K562 (cell line): ENCODE measurements around the gene CNOT2. TPM values are rescaled to one million over a fixed set of nuclear protein-coding genes. Genes with fewer than 3 reads are reported as not detected.

Source experiments
- ATAC-seq: fragments of 200-7000 bp; cut with Tn5 transposase; 3 replicates; pipeline ENCODE4 v1.9.1; 2020; ENCODE audit warnings: moderate library complexity
- BruUV-seq: library from RNA; stranded (reverse); fragments of 400-500 nt; replicated peaks from 2 replicates; lab custom pipeline; 2021; lab: Mats Ljungman, UMichigan
- CTCF ChIA-PET: fragments of 300-600 bp; formaldehyde crosslinking; extraction: SDS; loops from one replicate; lab custom pipeline; 2021; ENCODE audit warnings: low intra/inter-chr PET ratio; lab: Yijun Ruan, JAX
- POLR2A ChIA-PET: fragments of 300-600, 350-650 bp; sonication (Branson Sonifier 250); formaldehyde crosslinking; extraction: SDS; loops from one replicate; lab custom pipeline; 2021; ENCODE audit warnings: antibody characterized with exemption, inconsistent platforms; lab: Yijun Ruan, JAX
- DNase-seq, 4 experiments: peaks; one replicate each; pipeline versions ENCODE4 v3.0.0 to v3.0.0-alpha.2; 2011 to 2018; ENCODE audit warnings: low spot score in 3 of 4, mixed read lengths in 3 of 4; ENCODE audit errors: extremely low read depth in 1 of 4
- FAIRE-seq: peaks from 2 replicates; lab custom pipeline; 2011; peaks lifted over from hg19 to GRCh38; lab: Jason Lieb, UNC
- H2AFZ ChIP-seq: 2 replicates; pipeline ENCODE4 v1.6.0; 2011; ENCODE audit warnings: low read depth, low read length, control low read depth, inconsistent platforms
- H3K27ac ChIP-seq: fragments of 200-600 bp; 3 replicates; pipeline ENCODE4 v1.8.0; 2011; ENCODE audit warnings: low read depth, mild to moderate bottlenecking, control low read depth, inconsistent platforms, low read length, moderate library complexity, mixed read lengths; ENCODE audit errors: extremely low read depth
- H3K27me3 ChIP-seq, 2 experiments: fragments of 300-600 bp in 1 of 2; 2 replicates in 1 of 2; 3 replicates in 1 of 2; pipeline versions ENCODE4 v1.6.0 to v1.8.0; 2011; ENCODE audit warnings: inconsistent platforms in 2 of 2, low read length in 2 of 2, mild to moderate bottlenecking in 1 of 2, mixed read lengths in 1 of 2, moderate library complexity in 1 of 2; ENCODE audit not compliant: control insufficient read depth in 2 of 2, insufficient read depth in 2 of 2
- H3K36me3 ChIP-seq: fragments of 300-600 bp; 3 replicates; pipeline ENCODE4 v1.8.0; 2011; ENCODE audit warnings: mild to moderate bottlenecking, low read length, inconsistent platforms; ENCODE audit not compliant: control insufficient read depth, insufficient read depth
- H3K4me1 ChIP-seq, 2 experiments: fragments of 200-600 bp in 1 of 2; replicated peaks in 1 of 2; 2 replicates in 1 of 2; 3 replicates in 1 of 2; pipeline versions ENCODE4 v1.5.1 to v1.8.0; 2011; ENCODE audit warnings: inconsistent platforms in 2 of 2, low read length in 2 of 2, mild to moderate bottlenecking in 1 of 2, mixed read lengths in 1 of 2, moderate library complexity in 1 of 2; ENCODE audit not compliant: control insufficient read depth in 2 of 2, insufficient read depth in 2 of 2
- H3K4me2 ChIP-seq: 2 replicates; pipeline ENCODE4 v1.6.1; 2011; ENCODE audit warnings: low read length, control low read depth, inconsistent platforms, mixed read lengths; ENCODE audit not compliant: insufficient read depth
- H3K4me3 ChIP-seq: fragments of 200-600 bp; sonication (generic), shearing (Covaris generic); 2 replicates; pipeline ENCODE4 v1.5.1; 2016; ENCODE audit warnings: control low read depth, inconsistent platforms
- H3K79me2 ChIP-seq: fragments of 200-600 bp; 3 replicates; pipeline ENCODE4 v1.8.0; 2011; ENCODE audit warnings: low read length, inconsistent platforms; ENCODE audit not compliant: control insufficient read depth, insufficient read depth
- H3K9ac ChIP-seq, 2 experiments: 2 replicates each; pipeline versions ENCODE4 v1.6.0 to v1.6.1; 2011; ENCODE audit warnings: low read depth in 2 of 2, low read length in 2 of 2, control low read depth in 1 of 2, inconsistent platforms in 1 of 2, mild to moderate bottlenecking in 1 of 2, mixed read lengths in 1 of 2; ENCODE audit not compliant: insufficient read depth in 1 of 2
- H3K9me1 ChIP-seq: one replicate; pipeline ENCODE4 v1.6.0; 2011; ENCODE audit warnings: inconsistent platforms, mild to moderate bottlenecking, low read length, moderate library complexity; ENCODE audit not compliant: control insufficient read depth, insufficient read depth
- H3K9me3 ChIP-seq: replicated peaks from 2 replicates; pipeline ENCODE4 v1.5.1; 2011; ENCODE audit warnings: low read depth, low read length, inconsistent platforms; ENCODE audit not compliant: control insufficient read depth, insufficient read depth
- H4K20me1 ChIP-seq: replicated peaks from 2 replicates; pipeline ENCODE4 v1.6.1; 2011; ENCODE audit warnings: low read length, inconsistent platforms, mixed read lengths; ENCODE audit not compliant: control insufficient read depth, insufficient read depth
- CAMTA2 ChIP-seq: fragments of 250-450 bp; sonication (Bioruptor Pico); conservative IDR thresholded peaks from 2 replicates; pipeline ENCODE4 v1.5.1; 2022
- EP300 ChIP-seq: IDR thresholded peaks from 2 replicates; pipeline ENCODE4 v1.6.1; 2012; ENCODE audit warnings: low read length, improper control_type of control experiment
- GABPB2 ChIP-seq: fragments of 250-450 bp; sonication (Bioruptor Pico); conservative IDR thresholded peaks from 2 replicates; pipeline ENCODE4 v1.5.1; 2021; ENCODE audit warnings: mild to moderate bottlenecking
- HIVEP1 ChIP-seq: fragments of 250-450 bp; sonication (Bioruptor Pico); IDR thresholded peaks from 2 replicates; pipeline ENCODE4 v1.4.0; 2020; ENCODE audit warnings: mild to moderate bottlenecking
- HNRNPLL ChIP-seq: fragments of 200-400 bp; formaldehyde crosslinking; IDR thresholded peaks from 2 replicates; pipeline ENCODE4 v1.6.1; 2017; ENCODE audit warnings: low read length, low read depth, mild to moderate bottlenecking; ENCODE audit not compliant: poor library complexity, severe bottlenecking
- LCOR ChIP-seq: sonication (generic); formaldehyde crosslinking; IDR thresholded peaks from 2 replicates; pipeline ENCODE4 v1.8.0; 2022; ENCODE audit warnings: mild to moderate bottlenecking, missing genetic modification reagents
- MAZ ChIP-seq, 2 experiments: fragments of 450-650 bp in 1 of 2; sonication (generic) in 1 of 2; formaldehyde crosslinking; IDR thresholded peaks in 1 of 2; conservative IDR thresholded peaks in 1 of 2; 2 replicates each; pipeline versions ENCODE4 v1.4.0 to v1.5.0; 2020; ENCODE audit warnings: mild to moderate bottlenecking in 1 of 2, missing genetic modification reagents in 1 of 2
- PTBP1 ChIP-seq: fragments of 200-400 bp; formaldehyde crosslinking; IDR thresholded peaks from 2 replicates; pipeline ENCODE4 v1.6.1; 2017; ENCODE audit warnings: low read depth, low read length
- SRSF9 ChIP-seq: fragments of 200-400 bp; formaldehyde crosslinking; IDR thresholded peaks from 2 replicates; pipeline ENCODE4 v1.6.1; 2017; ENCODE audit warnings: low read depth, low read length, borderline replicate concordance
- TAF7 ChIP-seq: fragments of 450-650 bp; IDR thresholded peaks from 2 replicates; pipeline ENCODE4 v1.6.1; 2016; ENCODE audit warnings: missing genetic modification characterization, missing compliant biosample characterization
- TBL1XR1 ChIP-seq, 2 experiments: IDR thresholded peaks; 2 replicates each; pipeline ENCODE4 v1.6.1; 2012; ENCODE audit warnings: improper control_type of control experiment in 2 of 2, low read length in 2 of 2, mild to moderate bottlenecking in 1 of 2
- WHSC1 ChIP-seq: IDR thresholded peaks from one replicate; pipeline ENCODE4 v1.6.1; 2012; ENCODE audit warnings: low read length, control low read depth, inconsistent platforms
- WGBS: fragments of 100-300 bp; shearing (Covaris generic); methylation state at CpG from one replicate; pipeline ENCODE4 v1.1.6; 2016; ENCODE audit warnings: low coverage, mixed read lengths; ENCODE audit not compliant: insufficient coverage; ENCODE audit errors: missing lambda C conversion rate; 5-methylcytosine and 5-hydroxymethylcytosine counted together
- in situ Hi-C: fragments of 300-500 bp; cut with MboI; formaldehyde crosslinking; loops from 4 replicates; pipeline ENCODE4 v1.15.0; 2018; ENCODE audit warnings: inconsistent platforms, mixed read lengths
- intact Hi-C: fragments of 100-400 bp; cut with micrococcal nuclease; formaldehyde crosslinking; loops from 2 replicates; pipeline ENCODE4 v1.14.2; 2022
- polyA plus RNA-seq, 8 experiments: library from polyadenylated mRNA; depleted of rRNA in 4 of 8; stranded (reverse) in 5 of 8; unstranded in 3 of 8; fragments of >200 nt; fragmentation: Nextera tagmentation in 2 of 8; fragmentation: Illumina TruSeq in 1 of 8; extraction: Ambion mirVana in 2 of 8; extraction: Trizol in 1 of 8; gene quantifications; 2 replicates each; pipeline versions ENCODE4 v1.2.1 to v1.2.3, GENCODE V29; 2011 to 2014; ENCODE audit warnings: inconsistent platforms in 1 of 8, missing spikeins in 1 of 8
- total RNA-seq, 7 experiments: library from RNA; depleted of rRNA in 6 of 7; stranded (reverse); fragments of >200 nt in 6 of 7; fragmentation: Illumina TruSeq in 2 of 7; extraction: Trizol in 2 of 7; gene quantifications; 2 replicates each; pipeline versions ENCODE4 v1.2.1 to v1.2.3, GENCODE V29; 2011 to 2021; ENCODE audit warnings: low replicate concordance in 1 of 7
- TF ChIP-seq, protein P1 (sequence below): sonication (generic); formaldehyde crosslinking; IDR thresholded peaks from 2 replicates; pipeline ENCODE4 v1.8.0; 2023; ENCODE audit warnings: missing genetic modification reagents, mild to moderate bottlenecking, borderline replicate concordance
- TF ChIP-seq, protein P2 (sequence below), 2 experiments: fragments of 450-650 bp in 1 of 2; IDR thresholded peaks; 2 replicates each; pipeline ENCODE4 v1.6.1; 2011 to 2017; ENCODE audit warnings: low read depth in 2 of 2, antibody characterized with exemption in 1 of 2, borderline replicate concordance in 1 of 2, low read length in 1 of 2, mild to moderate bottlenecking in 1 of 2, mixed read lengths in 1 of 2; ENCODE audit not compliant: control insufficient read depth in 1 of 2

Gene CNOT2
- total and polyA plus RNA-seq, 9 of the 15 experiments (the other 6 are each of a cell fraction or from before 2014, with no cell fraction given): 43.6 to 119 (median 84.4) TPM

DNA sequence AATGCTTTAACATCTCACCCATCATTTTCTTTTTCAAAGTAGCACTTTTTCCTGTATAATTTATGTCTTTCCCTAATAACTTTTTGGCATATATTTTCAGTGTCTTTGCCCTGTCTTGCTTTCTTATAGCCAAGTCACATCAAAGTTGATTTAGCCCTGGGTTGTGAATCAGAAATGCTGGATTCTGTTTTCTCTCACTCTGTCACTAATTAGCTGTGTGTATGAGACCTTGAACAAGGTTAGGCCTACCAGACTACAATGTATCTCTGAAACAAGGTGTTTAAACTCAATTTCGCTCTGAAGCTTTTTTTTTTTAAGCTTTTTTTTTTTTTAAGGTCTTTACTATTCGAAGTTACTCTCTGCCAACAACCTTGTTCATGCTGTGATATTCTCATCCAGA is 25.7 kb downstream of the CNOT2 start (continued):
- TF ChIP-seq SRSF9: no peak

GRCh38 chr12:70270108-70270507 is 26.9 kb downstream of the CNOT2 start:
- no peak for FAIRE-seq
- no peak overlapping the region for H2AFZ ChIP-seq
- no peak overlapping the region for H3K27ac ChIP-seq
- 54% methylated on average over 1 of the region's 1 CpG for WGBS
- BruUV-seq: no TSS peak
- peaks cover 100% of the 10 kb centered on the region for H3K79me2 ChIP-seq
- no peaks in the 10 kb centered on the region for H3K27me3 ChIP-seq
- CTCF ChIA-PET: no interaction called here
- H3K4me3 ChIP-seq: no peak overlapping the region
- no peaks in the 10 kb centered on the region for H3K9me1 ChIP-seq
- in situ Hi-C loops (no loop called here), intact Hi-C loops (no loop called here)
- no peak overlapping the region for H3K9ac ChIP-seq
- H3K36me3 ChIP-seq: peaks cover 2% of the 10 kb centered on the region; the same call in 1 of the 3 replicates
- POLR2A ChIA-PET: no interaction called here
- no peaks in the 10 kb centered on the region for H3K9me3 ChIP-seq
- H4K20me1 ChIP-seq: no peaks in the 10 kb centered on the region
- no peak overlapping the region for H3K4me2 ChIP-seq
- DNase-seq: no peak
- no peaks in the 10 kb centered on the region for H3K4me1 ChIP-seq
- ATAC-seq: no peak
- TF ChIP-seq LCOR (CRISPR knock-in tag) (no peak), HIVEP1 (no peak), MAZ (CRISPR knock-in tag; conservative IDR thresholded peaks at IDR 0.05 in 1 of 2, IDR thresholded peaks at IDR 0.05 in 1 of 2) (no peak), GABPB2 (CRISPR knock-in tag) (no peak), HNRNPLL (no peak), TAF7 (tag) (no peak), EP300 (no peak), PTBP1 (no peak), TBL1XR1 (IDR thresholded peaks at IDR 0.05; ENCODE audit: low read length in 2 of 2) (no peak), CAMTA2 (no peak), WHSC1 (no peak)
- TF ChIP-seq, protein P1, sequence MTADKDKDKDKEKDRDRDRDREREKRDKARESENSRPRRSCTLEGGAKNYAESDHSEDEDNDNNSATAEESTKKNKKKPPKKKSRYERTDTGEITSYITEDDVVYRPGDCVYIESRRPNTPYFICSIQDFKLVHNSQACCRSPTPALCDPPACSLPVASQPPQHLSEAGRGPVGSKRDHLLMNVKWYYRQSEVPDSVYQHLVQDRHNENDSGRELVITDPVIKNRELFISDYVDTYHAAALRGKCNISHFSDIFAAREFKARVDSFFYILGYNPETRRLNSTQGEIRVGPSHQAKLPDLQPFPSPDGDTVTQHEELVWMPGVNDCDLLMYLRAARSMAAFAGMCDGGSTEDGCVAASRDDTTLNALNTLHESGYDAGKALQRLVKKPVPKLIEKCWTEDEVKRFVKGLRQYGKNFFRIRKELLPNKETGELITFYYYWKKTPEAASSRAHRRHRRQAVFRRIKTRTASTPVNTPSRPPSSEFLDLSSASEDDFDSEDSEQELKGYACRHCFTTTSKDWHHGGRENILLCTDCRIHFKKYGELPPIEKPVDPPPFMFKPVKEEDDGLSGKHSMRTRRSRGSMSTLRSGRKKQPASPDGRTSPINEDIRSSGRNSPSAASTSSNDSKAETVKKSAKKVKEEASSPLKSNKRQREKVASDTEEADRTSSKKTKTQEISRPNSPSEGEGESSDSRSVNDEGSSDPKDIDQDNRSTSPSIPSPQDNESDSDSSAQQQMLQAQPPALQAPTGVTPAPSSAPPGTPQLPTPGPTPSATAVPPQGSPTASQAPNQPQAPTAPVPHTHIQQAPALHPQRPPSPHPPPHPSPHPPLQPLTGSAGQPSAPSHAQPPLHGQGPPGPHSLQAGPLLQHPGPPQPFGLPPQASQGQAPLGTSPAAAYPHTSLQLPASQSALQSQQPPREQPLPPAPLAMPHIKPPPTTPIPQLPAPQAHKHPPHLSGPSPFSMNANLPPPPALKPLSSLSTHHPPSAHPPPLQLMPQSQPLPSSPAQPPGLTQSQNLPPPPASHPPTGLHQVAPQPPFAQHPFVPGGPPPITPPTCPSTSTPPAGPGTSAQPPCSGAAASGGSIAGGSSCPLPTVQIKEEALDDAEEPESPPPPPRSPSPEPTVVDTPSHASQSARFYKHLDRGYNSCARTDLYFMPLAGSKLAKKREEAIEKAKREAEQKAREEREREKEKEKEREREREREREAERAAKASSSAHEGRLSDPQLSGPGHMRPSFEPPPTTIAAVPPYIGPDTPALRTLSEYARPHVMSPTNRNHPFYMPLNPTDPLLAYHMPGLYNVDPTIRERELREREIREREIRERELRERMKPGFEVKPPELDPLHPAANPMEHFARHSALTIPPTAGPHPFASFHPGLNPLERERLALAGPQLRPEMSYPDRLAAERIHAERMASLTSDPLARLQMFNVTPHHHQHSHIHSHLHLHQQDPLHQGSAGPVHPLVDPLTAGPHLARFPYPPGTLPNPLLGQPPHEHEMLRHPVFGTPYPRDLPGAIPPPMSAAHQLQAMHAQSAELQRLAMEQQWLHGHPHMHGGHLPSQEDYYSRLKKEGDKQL (CRISPR knock-in tag): no peak
- TF ChIP-seq, protein P2, sequence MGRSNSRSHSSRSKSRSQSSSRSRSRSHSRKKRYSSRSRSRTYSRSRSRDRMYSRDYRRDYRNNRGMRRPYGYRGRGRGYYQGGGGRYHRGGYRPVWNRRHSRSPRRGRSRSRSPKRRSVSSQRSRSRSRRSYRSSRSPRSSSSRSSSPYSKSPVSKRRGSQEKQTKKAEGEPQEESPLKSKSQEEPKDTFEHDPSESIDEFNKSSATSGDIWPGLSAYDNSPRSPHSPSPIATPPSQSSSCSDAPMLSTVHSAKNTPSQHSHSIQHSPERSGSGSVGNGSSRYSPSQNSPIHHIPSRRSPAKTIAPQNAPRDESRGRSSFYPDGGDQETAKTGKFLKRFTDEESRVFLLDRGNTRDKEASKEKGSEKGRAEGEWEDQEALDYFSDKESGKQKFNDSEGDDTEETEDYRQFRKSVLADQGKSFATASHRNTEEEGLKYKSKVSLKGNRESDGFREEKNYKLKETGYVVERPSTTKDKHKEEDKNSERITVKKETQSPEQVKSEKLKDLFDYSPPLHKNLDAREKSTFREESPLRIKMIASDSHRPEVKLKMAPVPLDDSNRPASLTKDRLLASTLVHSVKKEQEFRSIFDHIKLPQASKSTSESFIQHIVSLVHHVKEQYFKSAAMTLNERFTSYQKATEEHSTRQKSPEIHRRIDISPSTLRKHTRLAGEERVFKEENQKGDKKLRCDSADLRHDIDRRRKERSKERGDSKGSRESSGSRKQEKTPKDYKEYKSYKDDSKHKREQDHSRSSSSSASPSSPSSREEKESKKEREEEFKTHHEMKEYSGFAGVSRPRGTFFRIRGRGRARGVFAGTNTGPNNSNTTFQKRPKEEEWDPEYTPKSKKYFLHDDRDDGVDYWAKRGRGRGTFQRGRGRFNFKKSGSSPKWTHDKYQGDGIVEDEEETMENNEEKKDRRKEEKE (IDR thresholded peaks at IDR 0.05; ENCODE audit: borderline replicate concordance in 1 of 2, control insufficient read depth in 1 of 2, low read depth in 2 of 2, low read length in 1 of 2): no peak
